GM12872 (cell line): ENCODE measurements around the gene CNOT4.

ENCODE experiments used
- TF ChIP-seq, protein P1 (sequence below): IDR thresholded peaks from 3 replicates; pipeline ENCODE4 v1.5.1; 2011; ENCODE audit warnings: low read depth, mild to moderate bottlenecking, low read length, moderate library complexity; ENCODE audit not compliant: insufficient read depth

CNOT4 gene

DNA sequence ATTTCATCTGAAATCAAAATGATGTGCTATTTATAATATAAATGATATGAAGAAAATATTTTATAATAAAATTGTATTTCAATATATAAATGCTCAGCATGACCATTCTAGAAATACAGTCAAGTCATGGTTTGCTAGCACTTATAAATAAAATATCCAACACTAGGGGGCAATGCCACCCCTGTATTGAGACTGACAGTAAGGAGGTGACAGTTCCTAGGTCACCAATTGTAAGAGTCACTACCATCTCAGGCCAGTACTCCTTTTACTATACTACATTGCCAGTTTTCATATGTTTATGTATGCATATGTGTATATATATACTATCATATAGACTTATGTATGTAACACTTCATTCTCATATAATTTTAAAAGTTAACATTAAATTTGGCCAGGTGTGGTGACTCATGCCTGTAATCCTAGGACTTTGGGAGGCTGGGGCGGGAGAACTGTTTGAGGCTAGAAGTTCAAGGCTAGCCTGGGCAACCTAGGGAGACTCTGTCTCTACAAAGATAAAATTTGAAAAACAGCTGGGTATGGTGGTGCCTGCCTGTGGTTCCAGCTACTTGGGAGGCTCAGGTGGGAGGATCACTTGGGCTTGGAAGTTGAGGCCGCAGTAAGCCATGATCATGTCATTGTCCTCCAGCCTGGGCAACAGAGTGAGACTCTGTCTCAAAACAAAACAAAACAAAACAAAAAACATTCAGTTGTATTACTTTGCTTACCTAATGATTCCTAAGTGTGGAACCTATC, 2.4 kb upstream of the CNOT4 start:
- TF ChIP-seq, protein P1, sequence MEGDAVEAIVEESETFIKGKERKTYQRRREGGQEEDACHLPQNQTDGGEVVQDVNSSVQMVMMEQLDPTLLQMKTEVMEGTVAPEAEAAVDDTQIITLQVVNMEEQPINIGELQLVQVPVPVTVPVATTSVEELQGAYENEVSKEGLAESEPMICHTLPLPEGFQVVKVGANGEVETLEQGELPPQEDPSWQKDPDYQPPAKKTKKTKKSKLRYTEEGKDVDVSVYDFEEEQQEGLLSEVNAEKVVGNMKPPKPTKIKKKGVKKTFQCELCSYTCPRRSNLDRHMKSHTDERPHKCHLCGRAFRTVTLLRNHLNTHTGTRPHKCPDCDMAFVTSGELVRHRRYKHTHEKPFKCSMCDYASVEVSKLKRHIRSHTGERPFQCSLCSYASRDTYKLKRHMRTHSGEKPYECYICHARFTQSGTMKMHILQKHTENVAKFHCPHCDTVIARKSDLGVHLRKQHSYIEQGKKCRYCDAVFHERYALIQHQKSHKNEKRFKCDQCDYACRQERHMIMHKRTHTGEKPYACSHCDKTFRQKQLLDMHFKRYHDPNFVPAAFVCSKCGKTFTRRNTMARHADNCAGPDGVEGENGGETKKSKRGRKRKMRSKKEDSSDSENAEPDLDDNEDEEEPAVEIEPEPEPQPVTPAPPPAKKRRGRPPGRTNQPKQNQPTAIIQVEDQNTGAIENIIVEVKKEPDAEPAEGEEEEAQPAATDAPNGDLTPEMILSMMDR = peak; percentile 61; the same call in 2 of the 3 replicates

DNA sequence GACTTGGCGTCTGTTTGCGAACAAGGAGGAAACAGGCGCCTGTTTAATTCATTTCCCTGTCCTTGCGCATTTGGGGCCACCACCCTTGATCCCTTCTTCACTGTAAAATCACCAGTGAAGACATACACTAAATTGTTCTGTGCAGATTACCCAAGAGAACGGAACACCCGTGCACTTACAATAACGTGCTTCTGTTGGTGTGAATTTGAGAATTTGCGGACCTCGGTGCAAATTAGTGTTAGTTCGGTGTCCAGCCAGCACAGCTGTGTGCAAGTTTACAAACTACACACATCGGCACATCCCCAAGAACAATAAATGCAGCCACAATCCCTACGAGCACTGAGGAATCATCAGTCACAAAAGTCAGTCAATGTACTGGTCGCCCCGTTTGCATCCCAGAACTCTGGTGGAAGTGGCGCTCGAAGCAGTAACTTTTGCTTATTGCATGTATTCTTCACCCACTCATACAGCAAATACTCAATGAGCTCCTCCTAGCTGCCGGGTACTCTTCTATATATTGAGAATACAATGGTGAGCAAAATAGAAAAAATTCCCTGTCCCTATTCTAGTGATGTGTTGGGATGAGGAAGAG, 786 bp upstream of the CNOT4 start:
- TF ChIP-seq, protein P1 = no peak

DNA sequence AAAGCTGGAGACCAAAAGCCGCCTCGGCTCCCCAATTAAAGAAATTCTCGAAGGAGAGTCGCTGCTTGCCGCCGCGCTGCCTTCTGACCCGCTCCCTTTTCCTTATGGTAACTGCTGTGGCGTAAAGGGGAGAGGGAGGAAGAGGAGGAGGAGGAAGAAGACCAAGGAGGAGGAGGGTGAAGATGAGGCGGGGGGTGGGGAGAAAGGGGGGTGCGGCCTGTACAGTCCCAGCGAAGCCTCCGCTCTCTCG, 388 bp downstream of the CNOT4 start:
- TF ChIP-seq, protein P1 = no peak

DNA sequence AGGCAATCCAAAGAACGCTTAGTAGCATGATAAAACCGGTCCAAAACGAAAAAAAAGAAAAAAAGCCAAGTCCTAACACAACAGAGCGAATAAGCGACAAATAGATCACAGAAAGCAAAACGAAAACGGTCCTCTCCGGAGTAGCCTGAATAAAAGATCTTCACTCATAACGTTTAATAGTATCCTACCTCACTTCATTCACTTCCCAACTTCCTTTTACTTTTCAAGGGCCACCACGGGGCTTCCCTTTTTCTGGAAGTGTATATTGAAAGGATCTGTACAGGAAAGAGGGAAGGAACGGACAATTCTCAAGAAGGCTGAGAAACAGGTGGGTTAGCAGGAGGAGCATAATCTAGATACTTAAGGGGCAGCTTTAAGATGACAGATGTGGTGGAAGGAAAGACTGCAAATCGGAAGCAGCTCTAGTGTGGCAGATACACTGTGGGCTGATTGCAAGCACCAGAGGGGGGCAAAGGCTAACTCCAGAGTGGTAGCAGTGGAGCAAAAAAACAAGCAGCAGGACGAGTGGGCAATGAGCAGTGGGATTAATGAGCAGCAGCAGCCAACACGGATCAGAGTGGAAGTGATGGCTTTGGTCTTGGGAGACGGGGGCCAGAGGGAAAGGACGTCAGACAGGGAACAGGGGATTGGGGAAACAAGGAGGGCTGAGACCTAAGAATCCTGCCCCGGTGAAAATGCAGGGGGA, 866 bp downstream of the CNOT4 start:
- TF ChIP-seq, protein P1 = no peak

DNA sequence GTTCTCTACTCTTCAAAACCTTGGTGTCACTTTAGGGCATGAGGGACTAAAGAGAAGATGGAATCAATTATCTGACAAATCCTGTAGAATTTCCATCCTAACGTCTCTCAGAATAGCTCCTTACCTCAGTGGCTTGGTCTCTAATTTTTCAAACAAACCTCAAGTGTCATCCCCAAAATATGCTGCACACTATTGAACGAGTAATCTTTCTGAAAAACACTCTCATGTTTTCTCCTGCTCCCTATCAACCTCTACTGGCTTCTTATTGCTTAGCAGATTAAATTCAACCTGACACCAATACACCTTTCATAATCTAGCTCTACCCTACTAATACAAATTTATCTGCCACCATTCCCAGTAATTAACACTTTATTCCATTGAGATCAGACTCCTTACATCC, 8.5 kb downstream of the CNOT4 start:
- TF ChIP-seq, protein P1 = no peak

DNA sequence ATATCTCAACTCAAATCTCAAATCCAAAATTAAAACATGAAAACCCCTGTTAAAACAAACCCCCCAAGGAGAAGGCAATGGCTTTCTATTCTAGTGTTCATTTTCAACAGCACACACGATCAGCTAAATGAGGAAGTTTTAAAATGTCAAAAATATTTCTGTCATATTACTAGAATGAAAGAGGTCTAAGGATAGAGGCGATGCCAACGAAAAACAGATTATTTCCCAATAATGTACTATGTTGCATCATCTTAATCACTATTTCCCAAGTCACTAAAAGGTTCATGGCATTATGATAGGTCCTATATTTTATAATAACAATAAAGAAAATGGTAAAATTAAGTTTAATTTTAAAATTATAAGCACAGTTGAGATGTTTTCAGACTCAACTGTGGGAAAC, 10.1 kb downstream of the CNOT4 start:
- TF ChIP-seq, protein P1 = no peak

DNA sequence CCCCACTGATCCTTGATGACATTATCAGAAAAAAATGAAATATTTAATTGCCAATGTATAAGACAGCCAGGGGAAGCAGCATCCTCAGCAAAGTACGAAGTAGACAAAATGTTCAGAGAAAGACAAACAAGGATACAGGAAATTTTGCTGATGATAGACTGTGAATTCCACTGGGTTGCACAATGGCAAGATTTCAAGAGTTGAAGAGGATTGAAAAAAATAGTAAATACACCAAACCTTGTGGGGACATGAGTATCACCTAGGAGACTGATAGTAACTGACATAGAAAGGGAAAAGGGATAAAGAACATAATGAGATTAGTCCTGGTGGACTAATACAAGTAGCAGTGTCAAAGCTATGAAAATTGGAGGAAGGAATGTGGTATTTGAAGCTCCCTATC, 16.5 kb downstream of the CNOT4 start:
- TF ChIP-seq, protein P1 = no peak
